Uterus (tissue), 4 donors: ENCODE data around the gene SPTBN4. TPM values are rescaled to one million over a fixed set of nuclear protein-coding genes. Genes with fewer than 3 reads are reported as not detected.
A peak's percentile ranks its signal among the peaks of the same experiment; 100 is the strongest.

ENCODE experiments used
- DNase-seq, 2 donors: peaks; one replicate each; pipeline ENCODE4 v3.0.0-alpha.2; 2019 to 2020
- H3K27ac ChIP-seq, 2 donors: fragments of 200-600 bp; sonication (generic); 1 replicate in 1 of 2; 2 replicates in 1 of 2; pipeline ENCODE4 v1.5.1; 2016 to 2018
- H3K27me3 ChIP-seq, 2 donors: fragments of 200-600 bp; sonication (generic); one replicate each; pipeline ENCODE4 v1.5.1; 2018 to 2019; ENCODE audit warnings: control low read depth in 1 of 2
- H3K36me3 ChIP-seq, 2 donors: fragments of 200-600 bp; sonication (generic); one replicate each; pipeline ENCODE4 v1.5.1; 2019; ENCODE audit warnings: control low read depth in 1 of 2
- H3K4me1 ChIP-seq, 2 donors: fragments of 200-600 bp; sonication (generic); one replicate each; pipeline ENCODE4 v1.5.1; 2018 to 2019; ENCODE audit warnings: control low read depth in 1 of 2
- H3K4me3 ChIP-seq, 2 donors: fragments of 200-600 bp; sonication (generic); 1 replicate in 1 of 2; 2 replicates in 1 of 2; pipeline ENCODE4 v1.5.1; 2018 to 2019; ENCODE audit warnings: mild to moderate bottlenecking in 1 of 2
- H3K9me3 ChIP-seq, 2 donors: fragments of 200-600 bp; sonication (generic); one replicate each; pipeline ENCODE4 v1.5.1; 2019; ENCODE audit warnings: control low read depth in 1 of 2
- CTCF ChIP-seq, 4 experiments: fragments of 200-600 bp in 2 of 4; fragments of 450-650 bp in 2 of 4; sonication (generic) in 2 of 4; IDR thresholded peaks; one replicate each; pipeline ENCODE4 v1.5.1; 2016 to 2019; ENCODE audit warnings: antibody characterized with exemption in 4 of 4, mild to moderate bottlenecking in 2 of 4, moderate library complexity in 1 of 4
- POLR2A ChIP-seq, 2 donors: fragments of 450-650 bp; IDR thresholded peaks; one replicate each; pipeline ENCODE4 v1.6.1; 2016; ENCODE audit warnings: antibody characterized with exemption in 2 of 2, mild to moderate bottlenecking in 1 of 2, moderate library complexity in 1 of 2
- intact Hi-C: fragments of 100-400 bp; cut with DNase I; formaldehyde crosslinking; loops from one replicate; pipeline ENCODE4 v1.15.1; 2023; ENCODE audit warnings: low total_unique reads
- total RNA-seq, 4 donors: library from RNA; depleted of rRNA in 3 of 4; stranded (reverse); fragments of >200 nt in 3 of 4; gene quantifications; one replicate each; pipeline versions ENCODE4 v1.1.0 to v1.2.4, GENCODE V29; 2014 to 2023
- donor health status: DM: yes; HTN: yes; CAD: no.

Gene SPTBN4
- 1 to 10 TPM in 3 of 4 donors, not detected in 1; 3.1 to 7.0 (median 5.3) TPM for total RNA-seq

GRCh38 chr19:40466985-40467734 is at the start of gene SPTBN4:
Gene SPTBN4, plus strand, starts transcription at chr19:40467001. Its CDS starts 5,621 bp downstream, at chr19:40472622.
- Histone ChIP-seq H3K4me1 (peaks cover 0 to 6% of the 10 kb centered on the region in 2 donors), H3K27me3 (no peaks in the 10 kb centered on the region), H3K27ac (peak within 1 kb of the TSS; percentile 29 to 66), H3K4me3 (peak within 1 kb of the TSS; percentile 53 to 84), H3K36me3 (no peaks in the 10 kb centered on the region), H3K9me3 (no peaks in the 10 kb centered on the region)
- no peak for TF ChIP-seq POLR2A (IDR thresholded peaks at IDR 0.05)
- no peak for TF ChIP-seq CTCF (IDR thresholded peaks at IDR 0.05)
- intact Hi-C loops: loop anchor here (10.0 kb wide), 1 partner anchor 138 kb away; the partner anchor contains the start of gene LTBP4
- DNase-seq: peak in 1 of 2 donors; percentile 26

DNA sequence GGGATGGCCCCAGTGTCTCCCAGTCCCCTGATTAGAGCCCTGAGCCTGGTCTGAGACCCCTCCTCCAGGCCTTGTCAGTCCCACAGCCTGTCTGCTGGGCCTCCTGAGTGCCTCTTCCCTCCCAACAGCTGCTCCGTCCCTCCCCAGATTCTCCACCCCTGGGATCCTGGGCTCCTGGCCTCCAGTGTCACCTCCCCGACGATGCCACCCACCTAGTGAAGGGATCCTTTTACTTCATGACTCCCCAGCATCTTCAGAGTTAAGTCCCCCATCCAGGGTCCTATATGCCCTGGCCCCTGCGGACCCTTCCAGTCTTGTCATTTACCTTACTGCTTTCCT is 49.2 kb upstream of the SPTBN4 start:
- intact Hi-C loops: no loop called here
- TF ChIP-seq POLR2A (IDR thresholded peaks at IDR 0.05) (no peak), CTCF (IDR thresholded peaks at IDR 0.05) (no peak)
- no peaks in the 10 kb centered on the region for H3K27me3 ChIP-seq
- peaks cover 0 to 13% of the 10 kb centered on the region in 2 donors for H3K4me1 ChIP-seq
- H3K36me3 ChIP-seq: no peaks in the 10 kb centered on the region
- H3K27ac ChIP-seq: peak overlapping the region; percentile 72 to 79
- DNase-seq: no peak
- H3K9me3 ChIP-seq: no peaks in the 10 kb centered on the region
- H3K4me3 ChIP-seq: no peak overlapping the region

- peak overlapping the region; percentile 72 to 79 for H3K27ac ChIP-seq
- no peak for TF ChIP-seq CTCF (IDR thresholded peaks at IDR 0.05)
- no peak for TF ChIP-seq POLR2A (IDR thresholded peaks at IDR 0.05)
- DNase-seq: no peak
- H3K9me3 ChIP-seq: no peaks in the 10 kb centered on the region
- H3K27me3 ChIP-seq: no peaks in the 10 kb centered on the region
- peaks cover 0 to 17% of the 10 kb centered on the region in 2 donors for H3K4me1 ChIP-seq
- no peaks in the 10 kb centered on the region for H3K36me3 ChIP-seq
- intact Hi-C loops: no loop called here
- no peak overlapping the region for H3K4me3 ChIP-seq
These were observed 48.8 kb upstream of the SPTBN4 start for GRCh38 chr19:40418040-40418439.

DNA sequence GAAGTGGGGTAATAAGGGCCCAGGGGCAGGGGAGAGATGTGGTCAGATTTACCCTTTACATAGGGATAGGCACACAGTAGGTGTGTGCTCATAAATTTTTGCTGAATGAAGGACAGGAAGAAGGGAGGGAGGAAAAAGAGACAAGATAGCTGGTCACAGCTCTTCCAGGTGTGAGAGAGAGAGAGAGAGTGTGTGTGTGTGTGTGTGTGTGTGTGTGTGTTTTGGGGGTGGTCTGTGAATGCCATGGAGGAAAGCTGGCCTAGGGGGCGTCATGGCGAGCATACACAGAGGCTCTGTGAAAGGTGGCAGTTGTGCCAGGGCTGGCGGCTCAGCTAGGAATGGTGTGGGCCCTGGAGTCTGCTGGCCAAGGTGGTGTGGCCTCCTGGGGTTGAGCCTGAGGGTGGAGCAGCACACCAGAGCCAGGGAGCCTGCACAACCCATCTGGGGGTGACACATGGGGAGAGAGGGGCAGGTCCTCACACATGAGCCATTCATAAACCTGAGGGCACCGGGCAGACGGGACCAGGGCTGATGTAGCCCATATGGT is 47.7 kb upstream of the SPTBN4 start:
- H3K27ac ChIP-seq: no peak overlapping the region
- H3K4me3 ChIP-seq: no peak overlapping the region
- H3K9me3 ChIP-seq: no peaks in the 10 kb centered on the region
- peaks cover 0 to 18% of the 10 kb centered on the region in 2 donors for H3K4me1 ChIP-seq
- intact Hi-C loops: no loop called here
- TF ChIP-seq CTCF (IDR thresholded peaks at IDR 0.05) (no peak), POLR2A (IDR thresholded peaks at IDR 0.05) (no peak)
- H3K36me3 ChIP-seq: no peaks in the 10 kb centered on the region
- no peaks in the 10 kb centered on the region for H3K27me3 ChIP-seq
- no peak for DNase-seq

GRCh38 chr19:40419780-40420179 is 47.0 kb upstream of the SPTBN4 start:
- TF ChIP-seq POLR2A (IDR thresholded peaks at IDR 0.05) (no peak), CTCF (IDR thresholded peaks at IDR 0.05) (no peak)
- intact Hi-C loops: no loop called here
- H3K36me3 ChIP-seq: no peaks in the 10 kb centered on the region

More at GRCh38 chr19:40419780-40420179, 47.0 kb upstream of the SPTBN4 start:
- no peak overlapping the region for H3K27ac ChIP-seq
- H3K4me1 ChIP-seq: peaks cover 0 to 21% of the 10 kb centered on the region in 2 donors
- H3K27me3 ChIP-seq: no peaks in the 10 kb centered on the region
- H3K4me3 ChIP-seq: no peak overlapping the region
- DNase-seq: no peak
- H3K9me3 ChIP-seq: no peaks in the 10 kb centered on the region
